ENCODE results near the gene CAMTA1. TPM values are rescaled to one million over a fixed set of nuclear protein-coding genes. Genes with fewer than 3 reads are reported as not detected.

The CAMTA1 gene
- total RNA-seq, 1 experiment from 2014 or later: 50.3 TPM

DNA sequence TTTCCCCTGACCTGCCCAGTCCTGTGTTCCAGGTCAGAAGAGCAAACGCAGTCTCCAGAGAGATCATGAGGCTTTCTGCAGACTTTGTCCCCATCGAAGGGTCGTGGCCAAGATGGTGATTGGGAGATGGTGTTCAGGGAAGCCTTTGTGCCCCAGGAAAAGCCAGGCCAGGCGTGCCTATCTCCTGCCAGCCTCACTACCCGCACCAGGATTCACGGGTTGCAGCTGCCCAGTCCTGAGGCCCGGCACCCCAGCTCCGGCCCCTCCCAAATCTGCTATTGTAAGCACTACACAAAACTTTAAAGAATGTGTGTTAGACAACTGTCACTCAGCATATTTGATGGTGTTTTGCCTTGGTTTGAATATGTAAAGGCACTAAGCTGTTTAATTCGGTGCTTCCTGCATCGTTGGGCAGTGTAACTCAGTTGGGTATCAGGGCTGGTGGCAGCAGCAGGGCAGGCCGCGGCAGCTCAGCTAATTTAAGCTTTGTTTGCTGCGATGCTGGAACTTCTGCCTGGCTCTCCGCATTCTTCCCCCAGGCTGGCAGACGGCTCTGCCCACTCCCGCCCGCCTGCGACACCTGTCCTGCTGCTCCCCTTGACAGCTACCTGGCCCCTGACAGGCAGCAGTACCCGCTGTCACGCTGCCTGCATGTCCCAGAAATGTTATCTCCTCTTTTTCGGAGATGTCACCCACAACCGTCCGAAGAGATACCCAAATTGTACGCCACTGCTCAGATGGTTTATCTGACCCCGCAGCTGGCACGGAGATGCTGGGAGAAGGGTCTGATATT is 776.9 kb downstream of the CAMTA1 start:
- Mint-ChIP-seq H3K4me3 (ENCODE audit: low read depth, unreplicated experiment) (no peak overlapping the region), H3K27me3 (ENCODE audit: unreplicated experiment) (peaks cover 8% of the 10 kb centered on the region), H3K27ac (ENCODE audit: unreplicated experiment) (no peak overlapping the region), H3K4me1 (ENCODE audit: low read depth, unreplicated experiment) (no peaks in the 10 kb centered on the region), H3K36me3 (ENCODE audit: insufficient read depth, unreplicated experiment) (no peaks in the 10 kb centered on the region), H3K9me3 (ENCODE audit: low read depth, unreplicated experiment) (no peaks in the 10 kb centered on the region)
- intact Hi-C loops (cut with micrococcal nuclease; ENCODE audit: unreplicated experiment): no loop called here
- TF ChIP-seq, protein P1, sequence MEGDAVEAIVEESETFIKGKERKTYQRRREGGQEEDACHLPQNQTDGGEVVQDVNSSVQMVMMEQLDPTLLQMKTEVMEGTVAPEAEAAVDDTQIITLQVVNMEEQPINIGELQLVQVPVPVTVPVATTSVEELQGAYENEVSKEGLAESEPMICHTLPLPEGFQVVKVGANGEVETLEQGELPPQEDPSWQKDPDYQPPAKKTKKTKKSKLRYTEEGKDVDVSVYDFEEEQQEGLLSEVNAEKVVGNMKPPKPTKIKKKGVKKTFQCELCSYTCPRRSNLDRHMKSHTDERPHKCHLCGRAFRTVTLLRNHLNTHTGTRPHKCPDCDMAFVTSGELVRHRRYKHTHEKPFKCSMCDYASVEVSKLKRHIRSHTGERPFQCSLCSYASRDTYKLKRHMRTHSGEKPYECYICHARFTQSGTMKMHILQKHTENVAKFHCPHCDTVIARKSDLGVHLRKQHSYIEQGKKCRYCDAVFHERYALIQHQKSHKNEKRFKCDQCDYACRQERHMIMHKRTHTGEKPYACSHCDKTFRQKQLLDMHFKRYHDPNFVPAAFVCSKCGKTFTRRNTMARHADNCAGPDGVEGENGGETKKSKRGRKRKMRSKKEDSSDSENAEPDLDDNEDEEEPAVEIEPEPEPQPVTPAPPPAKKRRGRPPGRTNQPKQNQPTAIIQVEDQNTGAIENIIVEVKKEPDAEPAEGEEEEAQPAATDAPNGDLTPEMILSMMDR (IDR thresholded peaks at IDR 0.05; ENCODE audit: unreplicated experiment): no peak
- CTCF ChIA-PET: no interaction called here
- no TSS peak for BruUV-seq (replicated peaks)
- DNase-seq: no peak

DNA sequence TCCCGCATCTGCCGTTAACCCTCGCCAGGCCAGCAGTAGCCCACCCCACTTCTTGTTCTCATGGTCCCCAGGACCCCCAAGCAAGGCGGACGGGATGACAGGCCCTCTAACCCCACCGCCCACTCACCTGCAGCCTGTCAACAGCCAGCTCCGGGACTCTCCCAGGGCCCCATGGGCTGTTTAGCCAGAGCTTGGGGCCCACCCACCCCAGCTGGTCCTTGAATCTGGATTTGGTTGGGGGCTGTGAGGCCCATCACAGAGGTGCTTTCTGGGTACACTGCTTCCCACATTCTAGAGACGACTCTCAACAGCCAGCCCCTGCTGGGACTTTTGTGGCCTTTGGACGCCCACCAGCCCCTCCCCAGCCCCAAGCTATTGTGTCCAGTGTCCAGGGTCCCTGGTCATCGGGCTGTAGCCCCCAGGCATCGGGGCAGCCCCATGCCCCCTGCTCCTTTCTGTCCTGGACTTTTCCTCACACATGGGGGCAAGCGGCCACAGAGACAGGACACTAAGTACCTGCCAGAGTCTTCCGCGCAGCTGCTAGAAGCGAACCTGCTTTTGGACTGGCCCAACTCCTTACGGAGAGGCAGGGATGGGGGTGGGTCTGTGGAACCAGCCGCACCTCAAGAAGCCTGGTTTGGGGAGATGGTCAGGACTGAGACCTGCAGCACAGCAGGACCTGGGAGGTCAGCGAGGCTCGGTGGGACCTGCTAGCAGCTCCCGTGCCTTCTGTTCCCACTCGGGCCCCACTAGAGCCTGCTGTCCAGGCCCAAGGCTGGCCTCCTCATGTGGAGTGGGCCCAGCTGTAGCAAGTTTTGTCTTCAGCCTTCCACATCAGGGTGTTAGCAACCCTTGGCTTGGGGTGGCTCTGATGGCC is 777.7 kb downstream of the CAMTA1 start:
- TF ChIP-seq, protein P1 (IDR thresholded peaks at IDR 0.05; ENCODE audit: unreplicated experiment): no peak
- no peak for DNase-seq
- H3K4me3 Mint-ChIP-seq (ENCODE audit: low read depth, unreplicated experiment): no peak overlapping the region
- no peaks in the 10 kb centered on the region for H3K9me3 Mint-ChIP-seq (ENCODE audit: low read depth, unreplicated experiment)
- CTCF ChIA-PET: no interaction called here
- H3K27ac Mint-ChIP-seq (ENCODE audit: unreplicated experiment): no peak overlapping the region
- no peaks in the 10 kb centered on the region for H3K4me1 Mint-ChIP-seq (ENCODE audit: low read depth, unreplicated experiment)
- peaks cover 8% of the 10 kb centered on the region for H3K27me3 Mint-ChIP-seq (ENCODE audit: unreplicated experiment)
- H3K36me3 Mint-ChIP-seq (ENCODE audit: insufficient read depth, unreplicated experiment): no peaks in the 10 kb centered on the region
- intact Hi-C loops (cut with micrococcal nuclease; ENCODE audit: unreplicated experiment): no loop called here
- BruUV-seq (replicated peaks): no TSS peak

DNA sequence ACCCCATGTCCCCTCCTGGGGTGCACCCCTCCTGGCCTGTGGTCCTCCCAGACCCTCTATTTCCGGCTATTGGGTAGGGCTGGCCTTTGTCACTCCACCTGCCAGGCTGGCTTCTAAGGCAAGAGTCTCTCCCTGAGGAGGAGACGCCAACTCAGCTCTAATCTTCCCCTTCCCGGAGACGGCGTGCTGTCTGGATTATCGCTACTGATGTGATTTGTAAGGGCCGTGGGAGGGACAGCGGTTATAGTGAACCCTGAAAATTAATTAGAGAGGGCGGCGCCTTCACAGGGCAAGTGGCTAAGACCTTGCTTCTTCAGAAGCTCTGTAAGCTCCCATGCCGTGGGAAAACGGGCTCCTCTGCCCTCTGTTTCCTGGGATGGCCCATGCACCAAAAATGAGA is 778.9 kb downstream of the CAMTA1 start:
- intact Hi-C loops (cut with micrococcal nuclease; ENCODE audit: unreplicated experiment): no loop called here
- Mint-ChIP-seq H3K9me3 (ENCODE audit: low read depth, unreplicated experiment) (no peaks in the 10 kb centered on the region), H3K36me3 (ENCODE audit: insufficient read depth, unreplicated experiment) (no peaks in the 10 kb centered on the region)

DNA sequence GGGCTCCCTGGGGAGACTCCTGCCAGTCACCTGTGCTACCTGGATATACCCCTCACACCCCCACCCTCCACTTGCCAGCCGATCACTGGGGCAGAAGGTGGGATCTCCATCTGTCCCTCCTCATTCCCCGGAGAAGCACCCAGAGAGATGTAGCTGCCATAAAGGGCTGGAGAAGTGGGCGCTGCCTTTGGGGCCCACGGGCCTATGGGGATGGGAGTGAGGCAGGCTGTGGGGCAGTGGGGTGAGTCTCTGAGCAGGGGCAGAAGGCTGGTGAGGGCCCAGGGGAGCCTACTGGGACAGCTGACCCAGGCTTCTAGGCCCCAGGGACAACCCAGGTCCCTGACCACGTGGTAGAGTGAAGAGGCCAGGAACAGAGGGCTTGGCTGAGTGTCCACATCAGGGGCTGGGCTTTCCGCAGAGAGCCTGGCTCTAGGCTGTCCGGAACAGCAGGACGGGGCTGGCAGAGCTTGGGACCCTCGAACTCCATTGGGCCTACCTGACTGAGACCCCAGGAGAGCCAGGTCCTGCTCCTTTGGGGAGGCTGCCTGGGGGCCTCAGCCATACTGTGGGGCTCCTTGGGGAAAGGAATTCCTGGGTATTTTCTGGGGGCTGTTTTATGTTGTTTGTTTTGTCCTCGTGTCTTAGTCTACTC is 780.0 kb downstream of the CAMTA1 start:
- peaks cover 8% of the 10 kb centered on the region for H3K27me3 Mint-ChIP-seq (ENCODE audit: unreplicated experiment)
- intact Hi-C loops (cut with micrococcal nuclease; ENCODE audit: unreplicated experiment): no loop called here
- no peak for DNase-seq
- no peak overlapping the region for H3K27ac Mint-ChIP-seq (ENCODE audit: unreplicated experiment)
- CTCF ChIA-PET: no interaction called here
- H3K4me3 Mint-ChIP-seq (ENCODE audit: low read depth, unreplicated experiment): no peak overlapping the region
- H3K4me1 Mint-ChIP-seq (ENCODE audit: low read depth, unreplicated experiment): no peaks in the 10 kb centered on the region
- no peaks in the 10 kb centered on the region for H3K9me3 Mint-ChIP-seq (ENCODE audit: low read depth, unreplicated experiment)
- BruUV-seq (replicated peaks): no TSS peak
- H3K36me3 Mint-ChIP-seq (ENCODE audit: insufficient read depth, unreplicated experiment): no peaks in the 10 kb centered on the region
- TF ChIP-seq, protein P1 (IDR thresholded peaks at IDR 0.05; ENCODE audit: unreplicated experiment): no peak

More for the DNA sequence above, 778.9 kb downstream of the CAMTA1 start:
- H3K4me1 Mint-ChIP-seq (ENCODE audit: low read depth, unreplicated experiment): no peaks in the 10 kb centered on the region
- TF ChIP-seq, protein P1 (IDR thresholded peaks at IDR 0.05; ENCODE audit: unreplicated experiment): no peak
- H3K4me3 Mint-ChIP-seq (ENCODE audit: low read depth, unreplicated experiment): no peak overlapping the region
- no TSS peak for BruUV-seq (replicated peaks)
- peaks cover 8% of the 10 kb centered on the region for H3K27me3 Mint-ChIP-seq (ENCODE audit: unreplicated experiment)
- H3K27ac Mint-ChIP-seq (ENCODE audit: unreplicated experiment): no peak overlapping the region
- DNase-seq: no peak
- CTCF ChIA-PET: no interaction called here
